DOHH2 (cell line): Measurements from ENCODE around the gene LYSMD4.

Experiments
- H3F3A ChIP-seq: fragments of 200-600 bp; sonication (generic), shearing (Covaris generic); 2 replicates; pipeline ENCODE4 v1.6.0; 2016; ENCODE audit warnings: antibody characterized with exemption, mild to moderate bottlenecking; ENCODE audit not compliant: control insufficient read depth, insufficient read depth
- H3K27ac ChIP-seq: fragments of 200-600 bp; sonication (generic); 2 replicates; pipeline ENCODE4 v1.5.1; 2014; ENCODE audit warnings: low read depth, mild to moderate bottlenecking, low read length, moderate library complexity
- H3K27me3 ChIP-seq: fragments of 200-600 bp; sonication (generic); 2 replicates; pipeline ENCODE4 v1.6.1; 2014; ENCODE audit warnings: mild to moderate bottlenecking, low read length, mixed read lengths; ENCODE audit not compliant: control insufficient read depth
- H3K36me3 ChIP-seq: fragments of 200-600 bp; sonication (generic); 2 replicates; pipeline ENCODE4 v1.6.1; 2014; ENCODE audit warnings: mild to moderate bottlenecking, low read length, moderate library complexity, mixed read lengths; ENCODE audit not compliant: control insufficient read depth
- H3K4me1 ChIP-seq: fragments of 200-600 bp; sonication (generic); 2 replicates; pipeline ENCODE4 v1.6.1; 2014; ENCODE audit warnings: mild to moderate bottlenecking, low read length, mixed read lengths; ENCODE audit not compliant: control insufficient read depth
- H3K4me2 ChIP-seq: fragments of 200-600 bp; sonication (generic); 2 replicates; pipeline ENCODE4 v1.6.0; 2014; ENCODE audit warnings: mild to moderate bottlenecking, low read length, moderate library complexity
- H3K4me3 ChIP-seq: fragments of 200-600 bp; sonication (generic); 2 replicates; pipeline ENCODE4 v1.5.1; 2014; ENCODE audit warnings: mild to moderate bottlenecking, low read length, mixed read lengths
- H3K79me2 ChIP-seq: fragments of 200-600 bp; sonication (generic); 2 replicates; pipeline ENCODE4 v1.6.1; 2014; ENCODE audit warnings: mild to moderate bottlenecking, low read length, mixed read lengths; ENCODE audit not compliant: control insufficient read depth
- H3K9me2 ChIP-seq: fragments of 200-600 bp; sonication (generic); replicated peaks from 2 replicates; pipeline ENCODE4 v1.6.1; 2014; ENCODE audit warnings: mild to moderate bottlenecking, low read length, mixed read lengths; ENCODE audit not compliant: control insufficient read depth
- H3K9me3 ChIP-seq: fragments of 200-600 bp; sonication (generic); 2 replicates; pipeline ENCODE4 v1.6.1; 2014; ENCODE audit warnings: antibody characterized with exemption, low read length, mixed read lengths; ENCODE audit not compliant: control insufficient read depth, insufficient read depth
- H4K20me1 ChIP-seq: fragments of 200-600 bp; sonication (generic); 2 replicates; pipeline ENCODE4 v1.6.0; 2014; ENCODE audit warnings: low read depth, mild to moderate bottlenecking, antibody characterized with exemption, low read length, moderate library complexity; ENCODE audit not compliant: control insufficient read depth, insufficient read depth
- EZH2phosphoT487 ChIP-seq: fragments of 200-600 bp; sonication (generic); IDR thresholded peaks from 2 replicates; pipeline ENCODE4 v1.6.1; 2017; ENCODE audit warnings: borderline replicate concordance, mild to moderate bottlenecking, antibody characterized with exemption, low read length, moderate library complexity, mixed read lengths
- TF ChIP-seq, protein P1 (sequence below): fragments of 200-600 bp; sonication (generic); IDR thresholded peaks from one replicate; pipeline ENCODE4 v1.5.1; 2014; ENCODE audit warnings: antibody characterized with exemption, mild to moderate bottlenecking, low read depth, low read length; ENCODE audit not compliant: poor library complexity, severe bottlenecking

Gene LYSMD4

DNA sequence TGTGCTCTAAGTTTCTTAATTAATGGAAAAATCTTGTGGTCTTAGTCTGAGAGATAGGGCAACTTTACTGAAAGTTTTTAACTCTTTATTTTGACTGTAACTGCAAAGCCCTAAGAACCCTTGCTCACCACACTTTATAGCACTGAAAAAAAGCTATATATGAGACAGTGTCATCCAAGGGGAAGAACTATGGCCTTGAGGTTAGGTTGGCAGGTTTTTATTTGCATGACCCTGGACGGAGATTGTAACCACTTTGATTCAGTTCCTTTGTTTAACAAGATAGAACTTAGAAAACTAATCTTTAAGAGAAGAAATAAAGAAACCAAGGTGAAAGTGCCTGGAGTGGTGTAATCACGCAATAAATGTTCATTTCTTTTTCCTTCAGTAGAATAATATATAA lies 30.6 kb upstream of the LYSMD4 start:
- Histone ChIP-seq H3K27ac (no peak overlapping the region), H3K79me2 (no peaks in the 10 kb centered on the region), H3K4me3 (no peak overlapping the region), H4K20me1 (no peaks in the 10 kb centered on the region), H3F3A (no peaks in the 10 kb centered on the region), H3K36me3 (no peaks in the 10 kb centered on the region), H3K4me2 (no peak overlapping the region), H3K9me2 (no peaks in the 10 kb centered on the region), H3K9me3 (no peaks in the 10 kb centered on the region), H3K27me3 (peaks cover 6% of the 10 kb centered on the region; the same call in 1 of the 2 replicates), H3K4me1 (peaks cover 6% of the 10 kb centered on the region)
- TF ChIP-seq, protein P1, sequence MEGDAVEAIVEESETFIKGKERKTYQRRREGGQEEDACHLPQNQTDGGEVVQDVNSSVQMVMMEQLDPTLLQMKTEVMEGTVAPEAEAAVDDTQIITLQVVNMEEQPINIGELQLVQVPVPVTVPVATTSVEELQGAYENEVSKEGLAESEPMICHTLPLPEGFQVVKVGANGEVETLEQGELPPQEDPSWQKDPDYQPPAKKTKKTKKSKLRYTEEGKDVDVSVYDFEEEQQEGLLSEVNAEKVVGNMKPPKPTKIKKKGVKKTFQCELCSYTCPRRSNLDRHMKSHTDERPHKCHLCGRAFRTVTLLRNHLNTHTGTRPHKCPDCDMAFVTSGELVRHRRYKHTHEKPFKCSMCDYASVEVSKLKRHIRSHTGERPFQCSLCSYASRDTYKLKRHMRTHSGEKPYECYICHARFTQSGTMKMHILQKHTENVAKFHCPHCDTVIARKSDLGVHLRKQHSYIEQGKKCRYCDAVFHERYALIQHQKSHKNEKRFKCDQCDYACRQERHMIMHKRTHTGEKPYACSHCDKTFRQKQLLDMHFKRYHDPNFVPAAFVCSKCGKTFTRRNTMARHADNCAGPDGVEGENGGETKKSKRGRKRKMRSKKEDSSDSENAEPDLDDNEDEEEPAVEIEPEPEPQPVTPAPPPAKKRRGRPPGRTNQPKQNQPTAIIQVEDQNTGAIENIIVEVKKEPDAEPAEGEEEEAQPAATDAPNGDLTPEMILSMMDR = no peak
- no peak for TF ChIP-seq EZH2phosphoT487

DNA sequence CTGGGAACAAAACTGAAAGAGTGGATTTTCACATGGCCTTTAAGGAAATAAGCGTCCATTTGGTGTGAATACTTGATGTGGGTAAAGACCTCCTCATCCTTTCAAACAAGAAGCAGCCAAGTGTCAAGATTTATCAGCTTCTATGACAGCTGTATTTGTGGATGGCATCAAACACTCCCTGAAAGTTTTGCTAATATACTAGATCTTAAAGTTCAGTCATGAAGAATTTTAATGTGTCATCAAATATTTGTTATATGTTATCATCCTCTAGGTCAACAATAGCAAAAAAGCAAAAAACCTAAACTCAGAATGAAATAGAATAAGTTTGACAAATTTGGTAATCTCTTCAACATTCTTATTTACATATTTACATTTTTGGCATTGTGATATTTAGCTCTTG lies 29.1 kb upstream of the LYSMD4 start:
- H3K9me2 ChIP-seq = no peaks in the 10 kb centered on the region
- no peaks in the 10 kb centered on the region for H4K20me1 ChIP-seq
- TF ChIP-seq EZH2phosphoT487 = no peak
- TF ChIP-seq, protein P1 = no peak
- peaks cover 6% of the 10 kb centered on the region for H3K4me1 ChIP-seq
- no peak overlapping the region for H3K4me2 ChIP-seq
- no peak overlapping the region for H3K4me3 ChIP-seq
- H3K79me2 ChIP-seq = no peaks in the 10 kb centered on the region
- no peaks in the 10 kb centered on the region for H3K36me3 ChIP-seq
- no peaks in the 10 kb centered on the region for H3F3A ChIP-seq
- no peaks in the 10 kb centered on the region for H3K9me3 ChIP-seq
- peaks cover 6% of the 10 kb centered on the region; the same call in 1 of the 2 replicates for H3K27me3 ChIP-seq
- no peak overlapping the region for H3K27ac ChIP-seq

DNA sequence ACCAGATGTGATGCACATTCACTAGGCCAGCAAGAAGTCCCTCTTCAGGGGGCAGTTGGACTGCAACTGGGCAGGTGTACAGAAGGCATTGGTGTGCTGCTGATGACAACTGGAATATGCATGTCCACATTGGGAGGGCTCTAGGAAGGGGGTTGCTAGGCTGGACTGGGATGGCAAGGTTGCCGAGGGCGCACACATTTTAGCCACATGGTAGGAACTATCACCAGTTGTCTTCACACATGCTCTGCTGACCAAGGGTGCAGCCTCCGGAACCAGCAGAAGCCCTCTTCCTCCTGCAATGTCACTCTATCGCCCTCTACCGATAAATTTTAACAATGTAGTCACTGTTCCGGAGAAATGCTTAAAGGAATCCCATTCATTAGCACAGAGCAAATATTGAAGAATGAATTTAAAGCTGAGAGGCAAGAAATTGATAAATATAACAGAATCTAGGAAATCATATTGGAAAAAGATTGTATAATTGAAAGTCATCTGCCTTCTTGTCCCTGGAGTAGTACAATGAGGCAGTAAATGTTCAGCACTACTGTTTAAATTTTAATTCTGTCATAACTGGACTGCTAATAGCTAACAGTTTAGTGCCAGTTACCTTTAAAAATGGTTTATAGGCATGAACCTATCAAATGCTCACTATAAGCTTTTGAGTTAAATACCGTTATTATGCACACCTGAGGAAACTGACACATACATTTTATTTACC lies 22.6 kb upstream of the LYSMD4 start:
- TF ChIP-seq EZH2phosphoT487 = no peak
- TF ChIP-seq, protein P1 = peak; percentile 87
- no peak overlapping the region for H3K4me3 ChIP-seq
- no peaks in the 10 kb centered on the region for H4K20me1 ChIP-seq
- no peaks in the 10 kb centered on the region; the same call in 1 of the 2 replicates for H3K27me3 ChIP-seq
- H3K9me3 ChIP-seq = no peaks in the 10 kb centered on the region
- H3F3A ChIP-seq = no peaks in the 10 kb centered on the region
- H3K4me1 ChIP-seq = peaks cover 5% of the 10 kb centered on the region
- no peak overlapping the region for H3K4me2 ChIP-seq
- H3K27ac ChIP-seq = no peak overlapping the region
- H3K79me2 ChIP-seq = no peaks in the 10 kb centered on the region
- H3K36me3 ChIP-seq = no peaks in the 10 kb centered on the region
- no peaks in the 10 kb centered on the region for H3K9me2 ChIP-seq
